ENCODE measurements around the gene ATP5F1E.

GRCh38 chr20:58992911-58993310 lies 39.2 kb downstream of the ATP5F1E start:
- TF ChIP-seq ZNF121 (CRISPR knock-in tag; IDR thresholded peaks at IDR 0.05) (no peak), SMAD3 (CRISPR knock-in tag; IDR thresholded peaks at IDR 0.05; ENCODE audit: borderline replicate concordance) (no peak), CTCF (IDR thresholded peaks at IDR 0.05) (no peak), ZNF396 (CRISPR knock-in tag; IDR thresholded peaks at IDR 0.05; ENCODE audit: borderline replicate concordance) (no peak), ZNF263 (CRISPR knock-in tag; IDR thresholded peaks at IDR 0.05; ENCODE audit: low read depth) (no peak), ESRRA (CRISPR knock-in tag; IDR thresholded peaks at IDR 0.05; ENCODE audit: borderline replicate concordance) (no peak), USF2 (CRISPR knock-in tag; IDR thresholded peaks at IDR 0.05) (no peak), NR3C1 (CRISPR knock-in tag; conservative IDR thresholded peaks at IDR 0.05; ENCODE audit: low read depth) (no peak)
- TF ChIP-seq, protein P1, sequence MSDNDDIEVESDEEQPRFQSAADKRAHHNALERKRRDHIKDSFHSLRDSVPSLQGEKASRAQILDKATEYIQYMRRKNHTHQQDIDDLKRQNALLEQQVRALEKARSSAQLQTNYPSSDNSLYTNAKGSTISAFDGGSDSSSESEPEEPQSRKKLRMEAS (CRISPR knock-in tag; IDR thresholded peaks at IDR 0.05), result no peak
- TF ChIP-seq, protein P2, sequence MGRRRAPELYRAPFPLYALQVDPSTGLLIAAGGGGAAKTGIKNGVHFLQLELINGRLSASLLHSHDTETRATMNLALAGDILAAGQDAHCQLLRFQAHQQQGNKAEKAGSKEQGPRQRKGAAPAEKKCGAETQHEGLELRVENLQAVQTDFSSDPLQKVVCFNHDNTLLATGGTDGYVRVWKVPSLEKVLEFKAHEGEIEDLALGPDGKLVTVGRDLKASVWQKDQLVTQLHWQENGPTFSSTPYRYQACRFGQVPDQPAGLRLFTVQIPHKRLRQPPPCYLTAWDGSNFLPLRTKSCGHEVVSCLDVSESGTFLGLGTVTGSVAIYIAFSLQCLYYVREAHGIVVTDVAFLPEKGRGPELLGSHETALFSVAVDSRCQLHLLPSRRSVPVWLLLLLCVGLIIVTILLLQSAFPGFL (CRISPR knock-in tag; IDR thresholded peaks at IDR 0.05; ENCODE audit: borderline replicate concordance), result no peak
- TF ChIP-seq, protein P3, sequence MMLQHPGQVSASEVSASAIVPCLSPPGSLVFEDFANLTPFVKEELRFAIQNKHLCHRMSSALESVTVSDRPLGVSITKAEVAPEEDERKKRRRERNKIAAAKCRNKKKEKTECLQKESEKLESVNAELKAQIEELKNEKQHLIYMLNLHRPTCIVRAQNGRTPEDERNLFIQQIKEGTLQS (CRISPR knock-in tag; conservative IDR thresholded peaks at IDR 0.05), result no peak
- TF ChIP-seq, protein P4, sequence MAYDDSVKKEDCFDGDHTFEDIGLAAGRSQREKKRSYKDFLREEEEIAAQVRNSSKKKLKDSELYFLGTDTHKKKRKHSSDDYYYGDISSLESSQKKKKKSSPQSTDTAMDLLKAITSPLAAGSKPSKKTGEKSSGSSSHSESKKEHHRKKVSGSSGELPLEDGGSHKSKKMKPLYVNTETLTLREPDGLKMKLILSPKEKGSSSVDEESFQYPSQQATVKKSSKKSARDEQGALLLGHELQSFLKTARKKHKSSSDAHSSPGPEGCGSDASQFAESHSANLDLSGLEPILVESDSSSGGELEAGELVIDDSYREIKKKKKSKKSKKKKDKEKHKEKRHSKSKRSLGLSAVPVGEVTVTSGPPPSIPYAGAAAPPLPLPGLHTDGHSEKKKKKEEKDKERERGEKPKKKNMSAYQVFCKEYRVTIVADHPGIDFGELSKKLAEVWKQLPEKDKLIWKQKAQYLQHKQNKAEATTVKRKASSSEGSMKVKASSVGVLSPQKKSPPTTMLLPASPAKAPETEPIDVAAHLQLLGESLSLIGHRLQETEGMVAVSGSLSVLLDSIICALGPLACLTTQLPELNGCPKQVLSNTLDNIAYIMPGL (CRISPR knock-in tag; IDR thresholded peaks at IDR 0.05), result no peak
